GM10266 (cell line): ENCODE results near the gene FMN1.

Experiments
- DNase-seq: peaks from one replicate; pipeline ENCODE4 v3.0.0; 2012; ENCODE audit errors: extremely low spot score
- TF ChIP-seq, protein P1 (sequence below): IDR thresholded peaks from 2 replicates; pipeline ENCODE4 v1.5.1; 2012; ENCODE audit warnings: mild to moderate bottlenecking, low read depth; ENCODE audit not compliant: control insufficient read depth, insufficient read depth; ENCODE audit errors: missing control alignments

FMN1 gene

DNA sequence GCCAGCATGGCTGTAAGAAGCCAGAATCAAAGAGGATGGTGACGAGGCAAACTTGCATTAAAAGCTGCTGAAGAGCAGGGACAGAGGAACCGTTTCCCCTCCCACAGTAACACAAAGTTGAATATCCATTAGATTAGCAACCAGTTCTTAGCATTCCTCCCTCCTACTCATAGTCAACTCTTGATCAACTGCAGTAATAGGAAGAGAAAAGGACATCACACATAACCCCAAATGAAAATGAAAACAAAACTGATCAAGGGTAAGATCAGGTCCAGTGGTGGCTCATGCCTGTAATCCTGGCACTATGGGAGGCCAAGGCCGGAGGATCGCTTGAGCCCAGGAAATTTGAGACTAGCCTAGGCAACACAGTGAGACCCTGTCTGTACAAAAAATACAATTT, 311.6 kb downstream of the FMN1 start:
- TF ChIP-seq, protein P1, sequence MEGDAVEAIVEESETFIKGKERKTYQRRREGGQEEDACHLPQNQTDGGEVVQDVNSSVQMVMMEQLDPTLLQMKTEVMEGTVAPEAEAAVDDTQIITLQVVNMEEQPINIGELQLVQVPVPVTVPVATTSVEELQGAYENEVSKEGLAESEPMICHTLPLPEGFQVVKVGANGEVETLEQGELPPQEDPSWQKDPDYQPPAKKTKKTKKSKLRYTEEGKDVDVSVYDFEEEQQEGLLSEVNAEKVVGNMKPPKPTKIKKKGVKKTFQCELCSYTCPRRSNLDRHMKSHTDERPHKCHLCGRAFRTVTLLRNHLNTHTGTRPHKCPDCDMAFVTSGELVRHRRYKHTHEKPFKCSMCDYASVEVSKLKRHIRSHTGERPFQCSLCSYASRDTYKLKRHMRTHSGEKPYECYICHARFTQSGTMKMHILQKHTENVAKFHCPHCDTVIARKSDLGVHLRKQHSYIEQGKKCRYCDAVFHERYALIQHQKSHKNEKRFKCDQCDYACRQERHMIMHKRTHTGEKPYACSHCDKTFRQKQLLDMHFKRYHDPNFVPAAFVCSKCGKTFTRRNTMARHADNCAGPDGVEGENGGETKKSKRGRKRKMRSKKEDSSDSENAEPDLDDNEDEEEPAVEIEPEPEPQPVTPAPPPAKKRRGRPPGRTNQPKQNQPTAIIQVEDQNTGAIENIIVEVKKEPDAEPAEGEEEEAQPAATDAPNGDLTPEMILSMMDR: no peak
- DNase-seq: no peak

DNA sequence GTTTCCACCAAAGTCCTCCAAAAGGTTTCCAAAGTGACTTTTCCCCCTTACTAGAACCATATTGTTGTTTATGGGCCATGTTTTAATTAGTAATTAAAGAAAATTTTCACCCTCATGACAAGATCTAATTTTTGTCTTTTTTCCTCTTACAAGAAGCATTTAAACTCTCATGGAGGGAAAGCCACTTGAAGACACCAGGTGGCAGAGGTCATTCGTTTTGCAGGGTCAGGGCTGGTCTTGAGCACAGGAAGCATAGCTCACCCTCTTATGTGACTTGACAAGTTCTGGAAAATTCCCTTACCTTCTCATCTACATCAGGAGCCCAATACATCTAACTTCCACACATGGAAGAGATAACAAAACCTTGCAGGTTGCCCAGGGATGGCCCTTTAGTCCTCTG, 313.0 kb downstream of the FMN1 start:
- TF ChIP-seq, protein P1: no peak
- no peak for DNase-seq

DNA sequence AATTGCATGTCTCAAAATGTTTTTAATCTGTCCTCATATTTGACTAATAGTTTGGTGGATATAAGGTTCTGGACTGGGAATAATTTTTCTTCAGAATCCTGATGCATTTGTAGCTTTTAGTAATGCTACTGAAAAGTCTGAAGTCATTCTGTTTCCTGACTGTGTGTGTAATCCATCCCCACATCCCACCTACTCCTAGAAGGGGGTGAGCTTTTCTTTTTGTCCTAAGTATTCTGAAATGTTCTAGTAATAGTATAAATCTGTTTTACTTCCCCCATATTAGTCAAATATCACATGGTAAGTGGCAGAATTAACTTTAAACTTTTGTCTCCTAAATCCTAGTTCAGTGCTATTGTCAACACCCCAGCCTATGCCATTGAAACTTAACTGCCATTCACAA, 313.9 kb downstream of the FMN1 start:
- no peak for DNase-seq
- TF ChIP-seq, protein P1: no peak

DNA sequence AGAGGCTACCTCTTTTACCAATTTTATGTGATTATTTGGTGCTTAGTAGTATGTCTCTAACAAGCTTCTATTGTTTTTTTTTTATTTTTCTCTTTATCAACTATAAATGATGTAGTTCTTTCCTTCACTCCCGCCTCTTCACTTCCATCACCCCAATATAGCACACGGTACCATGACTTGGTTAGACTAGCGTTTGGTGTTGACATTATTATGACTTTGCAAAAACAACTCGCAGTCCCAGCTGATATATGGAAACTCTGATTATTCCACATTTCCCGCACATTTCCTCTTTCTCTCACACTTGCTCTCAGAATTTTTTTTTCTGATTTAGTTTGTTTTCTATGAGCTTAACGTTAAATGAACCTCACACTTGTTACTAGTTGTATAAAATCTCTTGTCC, 314.5 kb downstream of the FMN1 start:
- no peak for DNase-seq
- TF ChIP-seq, protein P1: no peak

DNA sequence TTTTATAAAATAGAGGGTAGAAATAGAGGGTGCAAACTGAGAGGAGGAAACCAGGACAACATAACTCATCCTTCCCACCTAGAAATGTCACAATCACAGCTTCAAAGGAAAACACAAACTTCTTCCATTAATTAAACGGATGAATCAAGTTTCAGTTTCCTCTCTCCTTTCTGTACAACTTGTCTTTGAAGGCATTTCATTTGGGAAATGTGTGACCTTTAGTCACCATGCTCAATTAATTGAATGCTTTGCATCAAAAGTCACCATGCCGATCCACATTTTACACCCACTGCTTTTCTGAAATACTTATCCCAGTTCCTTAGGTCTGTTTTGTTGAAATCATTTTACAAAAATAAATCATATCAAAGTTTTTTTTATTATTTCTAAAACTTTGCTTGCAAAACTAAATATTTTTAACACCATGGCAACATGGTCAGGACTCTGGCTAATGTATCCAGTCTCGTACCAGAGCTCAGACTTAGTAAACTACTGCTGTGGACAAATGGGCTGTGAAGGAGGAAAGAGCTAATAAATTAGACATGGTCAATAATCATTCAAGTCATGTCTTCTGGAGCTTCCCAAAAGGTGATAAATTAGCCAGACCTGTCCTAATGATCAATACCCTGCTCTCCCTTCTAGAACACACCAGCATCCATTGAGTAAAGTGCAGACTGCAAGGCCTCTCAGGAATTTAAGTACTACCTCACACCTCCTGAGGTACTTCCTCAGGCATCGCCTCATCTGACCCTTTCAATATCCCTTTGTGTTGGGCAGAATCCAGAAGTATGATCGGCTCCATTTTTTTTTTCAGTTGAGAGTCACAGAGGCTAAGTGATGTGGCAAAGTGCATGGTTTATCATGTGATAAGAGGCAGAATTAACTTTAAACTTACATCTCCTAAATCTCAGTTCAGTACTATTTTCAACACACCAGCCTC, 315.4 kb downstream of the FMN1 start:
- TF ChIP-seq, protein P1: no peak
- no peak for DNase-seq

DNA sequence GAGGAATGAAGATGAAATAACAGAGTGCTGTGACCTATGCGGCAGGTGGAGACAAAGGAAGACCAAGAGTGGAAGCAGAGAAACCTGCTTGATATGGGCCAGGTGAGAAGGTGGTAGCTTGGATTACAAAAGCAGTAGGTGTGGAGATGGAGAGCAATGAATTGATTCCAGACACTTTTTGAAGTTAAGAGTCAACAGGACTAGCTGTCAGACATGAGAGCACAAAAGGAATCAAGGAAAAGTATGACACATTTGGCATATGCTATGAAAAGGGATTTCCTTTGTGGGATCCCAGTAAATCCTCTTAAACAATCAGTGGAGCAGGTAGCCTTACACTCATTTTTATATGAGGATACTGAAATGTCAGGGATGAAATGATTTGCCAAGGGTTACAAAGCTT, 316.2 kb downstream of the FMN1 start:
- TF ChIP-seq, protein P1: no peak
- DNase-seq: no peak

DNA sequence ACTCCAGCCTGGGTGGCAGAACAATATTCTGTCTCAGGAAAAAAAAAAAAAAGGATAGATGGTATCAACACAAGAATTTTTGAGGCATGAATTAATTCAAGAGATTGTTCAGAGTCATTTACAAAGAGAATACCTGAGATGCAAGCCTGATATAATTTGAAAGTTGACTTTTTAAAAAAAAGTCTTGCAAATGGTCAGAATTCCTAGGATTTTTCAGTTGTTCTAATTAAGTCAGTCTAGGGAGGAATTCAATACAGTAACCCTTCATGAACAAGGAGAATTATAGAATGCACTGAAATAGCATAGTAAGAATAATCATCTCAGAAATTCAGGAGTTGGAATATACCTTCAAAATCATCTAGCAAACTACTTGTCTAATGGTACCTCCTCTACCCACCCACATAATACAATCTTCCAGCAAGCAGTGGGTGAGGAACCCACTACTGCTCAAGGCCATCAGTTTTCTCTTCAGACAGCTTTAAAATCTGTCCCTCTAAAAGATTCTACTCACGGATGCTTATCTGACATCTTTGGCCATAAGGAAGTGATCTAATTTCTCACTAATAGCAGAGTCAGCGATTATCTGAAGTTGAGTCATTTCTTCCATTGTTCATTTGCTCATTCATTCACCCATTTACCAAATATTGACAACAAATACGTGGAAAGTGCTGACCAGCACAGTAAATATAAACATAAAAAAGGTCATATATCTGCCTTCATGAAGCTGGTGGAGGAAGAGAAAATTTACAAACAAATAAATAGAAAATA, 317.1 kb downstream of the FMN1 start:
- DNase-seq: no peak

More for the DNA sequence above, 317.1 kb downstream of the FMN1 start:
- TF ChIP-seq, protein P1: no peak
